Body of pancreas (tissue), 4 donors: ENCODE measurements around the gene CDKN1A. TPM values are rescaled to one million over a fixed set of nuclear protein-coding genes. Genes with fewer than 3 reads are reported as not detected.
A peak's percentile ranks its signal among the peaks of the same experiment; 100 is the strongest.

Source experiments
- ATAC-seq: fragments of 150-250 bp; one replicate; pipeline ENCODE4 v1.9.1; 2016
- DNase-seq, 4 donors: peaks; one replicate each; pipeline ENCODE4 v3.0.0-alpha.2; 2019
- H3K27ac ChIP-seq, 4 donors: fragments of 200-600 bp; sonication (generic); 1 replicate in 3 of 4; 2 replicates in 1 of 4; pipeline versions ENCODE4 v1.5.1 to v1.6.1; 2016 to 2019; ENCODE audit warnings: mild to moderate bottlenecking in 1 of 4, mixed read lengths in 1 of 4, moderate library complexity in 1 of 4
- H3K27me3 ChIP-seq, 2 donors: fragments of 200-600 bp; sonication (generic); one replicate each; pipeline ENCODE4 v1.6.0; 2016; ENCODE audit warnings: mild to moderate bottlenecking in 1 of 2
- H3K36me3 ChIP-seq, 2 donors: fragments of 200-600 bp; sonication (generic); replicated peaks in 1 of 2; 2 replicates each; pipeline ENCODE4 v1.5.1; 2016; ENCODE audit warnings: low read depth in 2 of 2; ENCODE audit not compliant: insufficient read depth in 1 of 2
- H3K4me1 ChIP-seq: fragments of 200-600 bp; sonication (generic); one replicate; pipeline ENCODE4 v1.6.0; 2016
- H3K4me3 ChIP-seq, 2 donors: fragments of 200-600 bp; sonication (generic); 1 replicate in 1 of 2; 2 replicates in 1 of 2; pipeline ENCODE4 v1.5.1; 2016 to 2019
- H3K9me3 ChIP-seq, 3 donors: fragments of 200-600 bp; sonication (generic); 1 replicate in 2 of 3; 2 replicates in 1 of 3; pipeline ENCODE4 v1.5.1; 2016
- POLR2A ChIP-seq, 3 donors: fragments of 450-650 bp; IDR thresholded peaks; one replicate each; pipeline ENCODE4 v1.6.1; 2016; ENCODE audit warnings: antibody characterized with exemption in 3 of 3, mild to moderate bottlenecking in 2 of 3
- WGBS, 2 donors: methylation state at CpG; one replicate each; pipeline ENCODE4 v1.1.5; 2017; 5-methylcytosine and 5-hydroxymethylcytosine counted together
- intact Hi-C: fragments of 100-400 bp; cut with DNase I; formaldehyde crosslinking; loops from one replicate; pipeline ENCODE4 v1.15.1; 2023
- total RNA-seq, 2 donors: library from RNA; depleted of rRNA; stranded (reverse); fragments of >200 nt; gene quantifications; one replicate each; pipeline ENCODE4 v1.1.0, GENCODE V29; 2016
- TF ChIP-seq, protein P1 (sequence below), 7 experiments: fragments of 450-650 bp in 4 of 7; fragments of 200-600 bp in 3 of 7; sonication (generic) in 3 of 7; IDR thresholded peaks; one replicate each; pipeline ENCODE4 v1.5.1; 2016 to 2019; ENCODE audit warnings: antibody characterized with exemption in 7 of 7

Gene CDKN1A
- total RNA-seq, 2 donors from 2014 or later = 75.2 to 84.3 TPM

DNA sequence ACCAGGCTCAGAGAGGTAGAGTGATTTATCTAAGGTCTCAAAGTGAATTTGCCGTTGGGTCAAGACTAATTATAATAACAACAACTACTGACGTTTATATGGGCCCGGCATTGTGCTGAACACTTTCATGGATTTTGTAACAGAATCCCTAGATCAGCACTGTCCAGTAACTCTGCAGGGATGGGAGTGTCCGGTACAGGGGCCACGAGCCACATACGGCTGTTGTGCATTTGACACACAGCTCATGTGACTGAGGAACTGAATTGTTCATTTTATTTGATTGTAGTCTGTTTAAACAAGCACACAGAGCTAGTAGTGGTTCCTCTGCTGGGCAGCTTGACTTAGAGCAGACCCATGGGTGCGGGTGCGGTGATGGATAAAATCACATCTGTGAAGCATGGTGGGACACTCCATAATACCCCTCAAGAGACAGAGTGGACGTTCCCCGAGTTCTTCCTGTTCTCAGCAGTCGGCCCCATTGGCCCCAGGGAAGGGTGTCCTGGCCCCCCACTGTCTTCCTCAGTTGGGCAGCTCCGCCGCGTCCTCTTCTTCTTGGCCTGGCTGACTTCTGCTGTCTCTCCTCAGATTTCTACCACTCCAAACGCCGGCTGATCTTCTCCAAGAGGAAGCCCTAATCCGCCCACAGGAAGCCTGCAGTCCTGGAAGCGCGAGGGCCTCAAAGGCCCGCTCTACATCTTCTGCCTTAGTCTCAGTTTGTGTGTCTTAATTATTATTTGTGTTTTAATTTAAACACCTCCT lies 6.8 kb downstream of the CDKN1A start:
- TF ChIP-seq POLR2A (IDR thresholded peaks at IDR 0.05) = no peak
- TF ChIP-seq, protein P1, sequence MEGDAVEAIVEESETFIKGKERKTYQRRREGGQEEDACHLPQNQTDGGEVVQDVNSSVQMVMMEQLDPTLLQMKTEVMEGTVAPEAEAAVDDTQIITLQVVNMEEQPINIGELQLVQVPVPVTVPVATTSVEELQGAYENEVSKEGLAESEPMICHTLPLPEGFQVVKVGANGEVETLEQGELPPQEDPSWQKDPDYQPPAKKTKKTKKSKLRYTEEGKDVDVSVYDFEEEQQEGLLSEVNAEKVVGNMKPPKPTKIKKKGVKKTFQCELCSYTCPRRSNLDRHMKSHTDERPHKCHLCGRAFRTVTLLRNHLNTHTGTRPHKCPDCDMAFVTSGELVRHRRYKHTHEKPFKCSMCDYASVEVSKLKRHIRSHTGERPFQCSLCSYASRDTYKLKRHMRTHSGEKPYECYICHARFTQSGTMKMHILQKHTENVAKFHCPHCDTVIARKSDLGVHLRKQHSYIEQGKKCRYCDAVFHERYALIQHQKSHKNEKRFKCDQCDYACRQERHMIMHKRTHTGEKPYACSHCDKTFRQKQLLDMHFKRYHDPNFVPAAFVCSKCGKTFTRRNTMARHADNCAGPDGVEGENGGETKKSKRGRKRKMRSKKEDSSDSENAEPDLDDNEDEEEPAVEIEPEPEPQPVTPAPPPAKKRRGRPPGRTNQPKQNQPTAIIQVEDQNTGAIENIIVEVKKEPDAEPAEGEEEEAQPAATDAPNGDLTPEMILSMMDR (IDR thresholded peaks at IDR 0.05) = no peak
- intact Hi-C loops = loop anchor here (5.0 kb wide), 1 partner anchor 68 kb away; no protein-coding TSS in a partner anchor
- 79 to 91% methylated on average over 20 of the region's 20 CpGs for WGBS, 2 donors
- ATAC-seq (no peak), DNase-seq (no peak)
- no peaks in the 10 kb centered on the region for H3K9me3 ChIP-seq
- peaks cover 18 to 27% of the 10 kb centered on the region in 2 donors for H3K36me3 ChIP-seq
- peak overlapping the region in 1 of 4 donors; percentile 1 for H3K27ac ChIP-seq
- no peak overlapping the region for H3K4me3 ChIP-seq
- H3K4me1 ChIP-seq = peaks cover 44% of the 10 kb centered on the region
- H3K27me3 ChIP-seq = no peaks in the 10 kb centered on the region

DNA sequence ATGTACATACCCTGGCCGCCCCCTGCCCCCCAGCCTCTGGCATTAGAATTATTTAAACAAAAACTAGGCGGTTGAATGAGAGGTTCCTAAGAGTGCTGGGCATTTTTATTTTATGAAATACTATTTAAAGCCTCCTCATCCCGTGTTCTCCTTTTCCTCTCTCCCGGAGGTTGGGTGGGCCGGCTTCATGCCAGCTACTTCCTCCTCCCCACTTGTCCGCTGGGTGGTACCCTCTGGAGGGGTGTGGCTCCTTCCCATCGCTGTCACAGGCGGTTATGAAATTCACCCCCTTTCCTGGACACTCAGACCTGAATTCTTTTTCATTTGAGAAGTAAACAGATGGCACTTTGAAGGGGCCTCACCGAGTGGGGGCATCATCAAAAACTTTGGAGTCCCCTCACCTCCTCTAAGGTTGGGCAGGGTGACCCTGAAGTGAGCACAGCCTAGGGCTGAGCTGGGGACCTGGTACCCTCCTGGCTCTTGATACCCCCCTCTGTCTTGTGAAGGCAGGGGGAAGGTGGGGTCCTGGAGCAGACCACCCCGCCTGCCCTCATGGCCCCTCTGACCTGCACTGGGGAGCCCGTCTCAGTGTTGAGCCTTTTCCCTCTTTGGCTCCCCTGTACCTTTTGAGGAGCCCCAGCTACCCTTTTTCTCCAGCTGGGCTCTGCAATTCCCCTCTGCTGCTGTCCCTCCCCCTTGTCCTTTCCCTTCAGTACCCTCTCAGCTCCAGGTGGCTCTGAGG lies 7.6 kb downstream of the CDKN1A start:
- Histone ChIP-seq H3K9me3 (no peaks in the 10 kb centered on the region), H3K36me3 (peaks cover 18 to 27% of the 10 kb centered on the region in 2 donors), H3K4me3 (no peak overlapping the region), H3K27me3 (no peaks in the 10 kb centered on the region), H3K4me1 (peaks cover 36% of the 10 kb centered on the region), H3K27ac (peak overlapping the region in 1 of 4 donors; percentile 1)
- WGBS, 2 donors = 67 to 90% methylated on average over 11 of the region's 11 CpGs
- no peak for ATAC-seq
- intact Hi-C loops = loop anchor here (5.0 kb wide), 1 partner anchor 69 kb away; no protein-coding TSS in a partner anchor
- DNase-seq = peak in 1 of 4 donors; percentile 45
- no peak for TF ChIP-seq POLR2A (IDR thresholded peaks at IDR 0.05)
- TF ChIP-seq, protein P1 (IDR thresholded peaks at IDR 0.05) = no peak

DNA sequence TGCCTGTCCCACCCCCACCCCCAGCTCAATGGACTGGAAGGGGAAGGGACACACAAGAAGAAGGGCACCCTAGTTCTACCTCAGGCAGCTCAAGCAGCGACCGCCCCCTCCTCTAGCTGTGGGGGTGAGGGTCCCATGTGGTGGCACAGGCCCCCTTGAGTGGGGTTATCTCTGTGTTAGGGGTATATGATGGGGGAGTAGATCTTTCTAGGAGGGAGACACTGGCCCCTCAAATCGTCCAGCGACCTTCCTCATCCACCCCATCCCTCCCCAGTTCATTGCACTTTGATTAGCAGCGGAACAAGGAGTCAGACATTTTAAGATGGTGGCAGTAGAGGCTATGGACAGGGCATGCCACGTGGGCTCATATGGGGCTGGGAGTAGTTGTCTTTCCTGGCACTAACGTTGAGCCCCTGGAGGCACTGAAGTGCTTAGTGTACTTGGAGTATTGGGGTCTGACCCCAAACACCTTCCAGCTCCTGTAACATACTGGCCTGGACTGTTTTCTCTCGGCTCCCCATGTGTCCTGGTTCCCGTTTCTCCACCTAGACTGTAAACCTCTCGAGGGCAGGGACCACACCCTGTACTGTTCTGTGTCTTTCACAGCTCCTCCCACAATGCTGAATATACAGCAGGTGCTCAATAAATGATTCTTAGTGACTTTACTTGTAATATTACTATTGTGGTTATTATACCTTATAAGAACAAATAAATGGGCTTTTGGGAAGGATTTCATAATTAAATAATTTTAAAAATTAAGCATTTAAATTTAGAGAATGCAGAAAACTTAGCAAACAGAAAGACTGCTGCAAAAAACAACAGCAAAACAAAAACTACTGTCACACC lies 8.4 kb downstream of the CDKN1A start:
- ATAC-seq (no peak), DNase-seq (no peak)
- TF ChIP-seq POLR2A (IDR thresholded peaks at IDR 0.05) = no peak
- TF ChIP-seq, protein P1 (IDR thresholded peaks at IDR 0.05) = no peak
- WGBS, 2 donors = 89 to 93% methylated on average over 4 to 8 of the region's 10 CpGs
- Histone ChIP-seq H3K27me3 (no peaks in the 10 kb centered on the region), H3K27ac (no peak overlapping the region), H3K9me3 (no peaks in the 10 kb centered on the region), H3K36me3 (peaks cover 18 to 27% of the 10 kb centered on the region in 2 donors), H3K4me1 (peaks cover 30% of the 10 kb centered on the region), H3K4me3 (no peak overlapping the region)
- intact Hi-C loops = loop anchor here (5.0 kb wide), 1 partner anchor 70 kb away; no protein-coding TSS in a partner anchor

DNA sequence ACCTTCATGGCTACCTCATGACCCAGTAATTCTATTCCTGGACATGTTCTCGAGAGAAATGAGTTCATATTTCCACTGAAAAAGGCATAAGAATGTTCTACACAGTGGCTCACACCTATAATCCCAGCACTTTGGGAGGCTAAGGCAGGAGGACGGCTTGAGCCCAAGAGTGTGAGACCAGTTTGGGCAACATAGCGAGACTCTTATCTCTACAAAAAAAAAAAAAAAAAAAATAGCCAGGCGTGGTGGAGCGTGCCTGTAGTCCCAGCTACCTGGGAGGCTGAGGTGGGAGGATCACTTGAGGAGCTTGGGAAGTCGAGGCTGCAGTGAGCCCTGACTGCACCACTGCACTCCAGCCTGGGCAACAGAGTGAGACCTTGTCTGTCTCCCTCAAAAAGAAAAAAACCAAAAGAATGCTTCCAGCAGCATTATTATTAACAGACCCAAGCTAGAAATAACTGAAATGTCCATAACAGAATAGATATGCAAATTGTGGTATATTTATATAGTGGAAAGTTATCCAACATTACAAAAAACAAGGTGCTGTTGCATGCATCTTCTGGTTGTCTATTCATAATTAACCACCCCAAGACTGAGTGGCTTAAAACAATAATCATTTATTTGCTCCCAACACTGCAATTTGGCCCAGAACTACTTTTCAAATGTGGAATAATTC lies 9.7 kb downstream of the CDKN1A start:
- DNase-seq (no peak), ATAC-seq (no peak)
- 86 to 94% methylated on average over 6 of the region's 6 CpGs for WGBS, 2 donors
- peaks cover 18 to 27% of the 10 kb centered on the region in 2 donors for H3K36me3 ChIP-seq
- intact Hi-C loops = loop anchor here (5.0 kb wide), 1 partner anchor 71 kb away; no protein-coding TSS in a partner anchor
- H3K27ac ChIP-seq = no peak overlapping the region
- H3K9me3 ChIP-seq = no peaks in the 10 kb centered on the region
- peaks cover 26% of the 10 kb centered on the region for H3K4me1 ChIP-seq
- no peaks in the 10 kb centered on the region for H3K27me3 ChIP-seq
- H3K4me3 ChIP-seq = no peak overlapping the region
- no peak for TF ChIP-seq POLR2A (IDR thresholded peaks at IDR 0.05)
- TF ChIP-seq, protein P1 (IDR thresholded peaks at IDR 0.05) = no peak
